Calu3 (cell line): Measurements from ENCODE around the gene CDKN2AIPNL. TPM values are rescaled to one million over a fixed set of nuclear protein-coding genes. Genes with fewer than 3 reads are reported as not detected.

Source experiments
- BruUV-seq: library from RNA; stranded (reverse); fragments of 400-500 nt; replicated peaks from 2 replicates; lab custom pipeline; 2021; lab: Mats Ljungman, UMichigan
- CTCF ChIA-PET: fragments of 300-600 bp; sonication (Branson Sonifier 250); formaldehyde crosslinking; loops from one replicate; lab custom pipeline; 2022; ENCODE audit warnings: antibody characterized with exemption; lab: Charles Lee
- DNase-seq: peaks from one replicate; pipeline ENCODE4 v3.0.0; 2022
- H3K27ac Mint-ChIP-seq: one replicate; pipeline ENCODE4 v1.8.0; 2022; ENCODE audit warnings: mixed read lengths; ENCODE audit not compliant: unreplicated experiment
- H3K27me3 Mint-ChIP-seq: one replicate; pipeline ENCODE4 v1.8.0; 2022; ENCODE audit warnings: mixed read lengths; ENCODE audit not compliant: unreplicated experiment
- H3K36me3 Mint-ChIP-seq: one replicate; pipeline ENCODE4 v1.8.0; 2022; ENCODE audit warnings: mild to moderate bottlenecking, moderate library complexity, mixed read lengths; ENCODE audit not compliant: insufficient read depth, unreplicated experiment
- H3K4me1 Mint-ChIP-seq: one replicate; pipeline ENCODE4 v1.8.0; 2022; ENCODE audit warnings: mild to moderate bottlenecking, low read depth, mixed read lengths; ENCODE audit not compliant: unreplicated experiment
- H3K4me3 Mint-ChIP-seq: one replicate; pipeline ENCODE4 v1.8.0; 2022; ENCODE audit warnings: mild to moderate bottlenecking, low read depth, moderate library complexity, mixed read lengths; ENCODE audit not compliant: unreplicated experiment
- H3K9me3 Mint-ChIP-seq: one replicate; pipeline ENCODE4 v1.8.0; 2022; ENCODE audit warnings: low read depth, mixed read lengths; ENCODE audit not compliant: unreplicated experiment
- intact Hi-C: fragments of 100-400 bp; cut with micrococcal nuclease; formaldehyde crosslinking; loops from one replicate; pipeline ENCODE4 v1.10.0; 2022; ENCODE audit not compliant: unreplicated experiment
- total RNA-seq: library from RNA; stranded (reverse); gene quantifications from 2 replicates; pipeline ENCODE4 v1.2.3, GENCODE V29; 2022
- TF ChIP-seq, protein P1 (sequence below): fragments of 200-600 bp; IDR thresholded peaks from one replicate; pipeline ENCODE4 v1.8.0; 2022; ENCODE audit warnings: antibody characterized with exemption; ENCODE audit not compliant: unreplicated experiment

Gene CDKN2AIPNL
- total RNA-seq, 1 experiment from 2014 or later: 51.6 TPM

DNA sequence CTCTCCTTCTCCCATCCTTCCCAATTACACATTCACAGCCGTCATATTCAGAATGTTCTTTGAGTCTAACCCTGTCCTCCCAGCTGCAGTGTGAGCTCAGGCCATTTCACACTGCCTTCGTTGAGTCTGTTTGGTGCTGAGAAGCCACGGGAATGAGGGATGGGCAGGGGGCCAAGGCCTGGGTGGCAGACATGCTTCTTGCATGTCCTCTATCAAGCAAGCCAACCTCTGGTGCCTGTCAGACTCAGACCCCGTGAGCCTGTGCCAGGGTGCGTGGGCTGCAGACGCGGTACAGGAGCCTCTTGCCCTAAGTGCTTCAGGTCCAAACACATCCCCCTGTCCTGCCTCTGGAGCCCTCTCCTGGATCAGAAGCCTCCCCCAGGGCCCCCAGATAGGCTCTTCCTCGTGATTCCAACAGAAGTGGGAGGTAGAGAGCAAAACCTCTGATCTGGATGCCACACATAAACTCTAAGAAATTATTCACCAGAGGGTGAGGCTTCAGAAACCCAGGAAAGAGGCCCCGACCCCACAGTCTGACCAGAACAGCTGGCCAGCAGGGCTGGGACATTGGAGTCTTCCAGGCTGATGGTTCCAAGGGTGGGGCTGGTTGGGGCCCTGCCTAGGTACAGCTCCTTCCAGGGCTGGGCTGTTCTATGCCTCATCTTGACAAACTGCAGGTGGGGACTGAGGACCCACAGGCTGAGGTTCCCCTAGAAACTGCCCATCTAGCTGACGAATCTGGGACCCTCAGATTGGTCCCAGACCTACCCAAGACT, 46.7 kb upstream of the CDKN2AIPNL start:
- H3K4me1 Mint-ChIP-seq: no peaks in the 10 kb centered on the region
- DNase-seq: no peak
- no peak overlapping the region for H3K4me3 Mint-ChIP-seq
- intact Hi-C loops: no loop called here
- H3K9me3 Mint-ChIP-seq: no peaks in the 10 kb centered on the region
- no peak overlapping the region for H3K27ac Mint-ChIP-seq
- no TSS peak for BruUV-seq
- no peaks in the 10 kb centered on the region for H3K27me3 Mint-ChIP-seq
- CTCF ChIA-PET: no interaction called here
- no peaks in the 10 kb centered on the region for H3K36me3 Mint-ChIP-seq
- TF ChIP-seq, protein P1, sequence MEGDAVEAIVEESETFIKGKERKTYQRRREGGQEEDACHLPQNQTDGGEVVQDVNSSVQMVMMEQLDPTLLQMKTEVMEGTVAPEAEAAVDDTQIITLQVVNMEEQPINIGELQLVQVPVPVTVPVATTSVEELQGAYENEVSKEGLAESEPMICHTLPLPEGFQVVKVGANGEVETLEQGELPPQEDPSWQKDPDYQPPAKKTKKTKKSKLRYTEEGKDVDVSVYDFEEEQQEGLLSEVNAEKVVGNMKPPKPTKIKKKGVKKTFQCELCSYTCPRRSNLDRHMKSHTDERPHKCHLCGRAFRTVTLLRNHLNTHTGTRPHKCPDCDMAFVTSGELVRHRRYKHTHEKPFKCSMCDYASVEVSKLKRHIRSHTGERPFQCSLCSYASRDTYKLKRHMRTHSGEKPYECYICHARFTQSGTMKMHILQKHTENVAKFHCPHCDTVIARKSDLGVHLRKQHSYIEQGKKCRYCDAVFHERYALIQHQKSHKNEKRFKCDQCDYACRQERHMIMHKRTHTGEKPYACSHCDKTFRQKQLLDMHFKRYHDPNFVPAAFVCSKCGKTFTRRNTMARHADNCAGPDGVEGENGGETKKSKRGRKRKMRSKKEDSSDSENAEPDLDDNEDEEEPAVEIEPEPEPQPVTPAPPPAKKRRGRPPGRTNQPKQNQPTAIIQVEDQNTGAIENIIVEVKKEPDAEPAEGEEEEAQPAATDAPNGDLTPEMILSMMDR: no peak

DNA sequence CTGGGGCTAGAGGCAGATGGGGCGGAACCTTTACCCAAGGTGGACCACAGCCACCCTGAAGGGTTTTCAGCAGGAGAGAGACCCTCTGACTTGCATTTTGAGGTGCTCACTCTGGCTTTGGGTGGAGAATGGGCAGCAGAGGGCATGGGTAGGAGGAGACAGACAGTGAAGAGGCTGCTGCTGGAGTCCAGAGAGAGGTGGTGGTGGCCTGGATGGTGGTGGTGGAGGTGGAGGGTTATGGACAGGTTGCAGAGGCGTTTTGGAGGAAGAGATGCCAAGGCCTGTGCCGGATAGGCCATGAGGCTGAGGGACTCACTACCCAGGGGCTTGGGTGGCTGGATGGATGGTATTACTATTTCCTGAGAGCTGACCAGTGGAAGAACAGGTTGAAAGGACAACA, 46.1 kb upstream of the CDKN2AIPNL start:
- intact Hi-C loops: no loop called here
- TF ChIP-seq, protein P1: no peak
- no peak overlapping the region for H3K4me3 Mint-ChIP-seq
- no peak overlapping the region for H3K27ac Mint-ChIP-seq
- DNase-seq: no peak
- H3K9me3 Mint-ChIP-seq: no peaks in the 10 kb centered on the region
- BruUV-seq: no TSS peak
- CTCF ChIA-PET: no interaction called here
- no peaks in the 10 kb centered on the region for H3K36me3 Mint-ChIP-seq
- H3K27me3 Mint-ChIP-seq: no peaks in the 10 kb centered on the region
- no peaks in the 10 kb centered on the region for H3K4me1 Mint-ChIP-seq

DNA sequence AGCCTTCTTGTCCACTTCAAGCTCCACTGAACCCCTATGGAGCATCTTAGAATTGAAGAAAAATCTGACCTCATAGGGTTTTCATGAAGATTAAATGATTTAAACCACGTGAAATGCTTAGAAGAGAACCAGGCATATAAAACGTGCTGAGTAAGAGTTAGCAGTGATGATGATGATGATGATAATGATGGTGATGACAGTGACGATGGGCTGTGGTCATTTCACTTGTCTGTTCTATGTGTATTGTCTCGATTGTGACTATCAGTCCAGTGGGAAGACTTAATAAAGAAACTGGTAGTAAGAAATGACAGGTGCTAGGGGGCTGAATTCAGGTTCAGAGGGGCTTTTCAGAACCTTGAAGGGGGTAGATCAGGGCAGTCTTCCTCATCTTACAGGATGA, 45.1 kb upstream of the CDKN2AIPNL start:
- DNase-seq: no peak
- TF ChIP-seq, protein P1: no peak
- CTCF ChIA-PET: interaction anchor here (0.9 to 1.2 kb wide), 2 partner anchors 10 to 131 kb away, joined by 3 to 4 read pairs; no protein-coding TSS in a partner anchor
- intact Hi-C loops: no loop called here
- BruUV-seq: no TSS peak
- H3K27ac Mint-ChIP-seq: no peak overlapping the region
- H3K9me3 Mint-ChIP-seq: no peaks in the 10 kb centered on the region
- H3K4me3 Mint-ChIP-seq: no peak overlapping the region
- H3K27me3 Mint-ChIP-seq: no peaks in the 10 kb centered on the region
- H3K4me1 Mint-ChIP-seq: no peaks in the 10 kb centered on the region
- H3K36me3 Mint-ChIP-seq: no peaks in the 10 kb centered on the region

DNA sequence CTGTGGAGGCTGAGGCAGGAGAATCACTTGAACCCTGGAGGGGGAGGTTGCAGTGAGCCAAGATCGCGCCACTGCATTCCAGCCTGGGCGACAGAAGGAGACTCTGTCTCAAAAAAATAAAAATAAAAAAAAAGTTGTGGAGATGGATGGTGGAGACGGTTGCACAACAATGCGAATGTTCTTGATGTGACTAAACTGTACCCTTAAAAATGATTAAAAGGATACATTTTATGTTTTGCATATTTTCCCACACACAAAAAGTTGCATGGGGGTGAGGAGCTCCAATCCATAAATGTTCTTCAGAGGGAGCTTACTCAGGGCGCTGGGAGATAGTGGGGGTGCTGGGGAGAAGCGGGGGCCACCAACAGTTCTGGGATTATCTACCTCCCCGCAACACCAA, 43.8 kb upstream of the CDKN2AIPNL start:
- no peaks in the 10 kb centered on the region for H3K36me3 Mint-ChIP-seq
- H3K9me3 Mint-ChIP-seq: no peaks in the 10 kb centered on the region
- CTCF ChIA-PET: interaction anchor here (1.2 kb wide), 1 partner anchor 12 kb away, joined by 4 read pairs; no protein-coding TSS in a partner anchor
- H3K27me3 Mint-ChIP-seq: no peaks in the 10 kb centered on the region
- TF ChIP-seq, protein P1: no peak
- intact Hi-C loops: no loop called here
- no TSS peak for BruUV-seq
- H3K4me3 Mint-ChIP-seq: no peak overlapping the region
- no peak overlapping the region for H3K27ac Mint-ChIP-seq
- no peak for DNase-seq
- H3K4me1 Mint-ChIP-seq: no peaks in the 10 kb centered on the region
